Fibroblast of upper back skin (primary cell): ENCODE measurements around the gene SLC16A5.
A peak's percentile ranks its signal among the peaks of the same experiment; 100 is the strongest.

Source experiments
- DNase-seq: peaks from one replicate; pipeline ENCODE4 v3.0.0-alpha.2; 2013

The SLC16A5 gene

DNA sequence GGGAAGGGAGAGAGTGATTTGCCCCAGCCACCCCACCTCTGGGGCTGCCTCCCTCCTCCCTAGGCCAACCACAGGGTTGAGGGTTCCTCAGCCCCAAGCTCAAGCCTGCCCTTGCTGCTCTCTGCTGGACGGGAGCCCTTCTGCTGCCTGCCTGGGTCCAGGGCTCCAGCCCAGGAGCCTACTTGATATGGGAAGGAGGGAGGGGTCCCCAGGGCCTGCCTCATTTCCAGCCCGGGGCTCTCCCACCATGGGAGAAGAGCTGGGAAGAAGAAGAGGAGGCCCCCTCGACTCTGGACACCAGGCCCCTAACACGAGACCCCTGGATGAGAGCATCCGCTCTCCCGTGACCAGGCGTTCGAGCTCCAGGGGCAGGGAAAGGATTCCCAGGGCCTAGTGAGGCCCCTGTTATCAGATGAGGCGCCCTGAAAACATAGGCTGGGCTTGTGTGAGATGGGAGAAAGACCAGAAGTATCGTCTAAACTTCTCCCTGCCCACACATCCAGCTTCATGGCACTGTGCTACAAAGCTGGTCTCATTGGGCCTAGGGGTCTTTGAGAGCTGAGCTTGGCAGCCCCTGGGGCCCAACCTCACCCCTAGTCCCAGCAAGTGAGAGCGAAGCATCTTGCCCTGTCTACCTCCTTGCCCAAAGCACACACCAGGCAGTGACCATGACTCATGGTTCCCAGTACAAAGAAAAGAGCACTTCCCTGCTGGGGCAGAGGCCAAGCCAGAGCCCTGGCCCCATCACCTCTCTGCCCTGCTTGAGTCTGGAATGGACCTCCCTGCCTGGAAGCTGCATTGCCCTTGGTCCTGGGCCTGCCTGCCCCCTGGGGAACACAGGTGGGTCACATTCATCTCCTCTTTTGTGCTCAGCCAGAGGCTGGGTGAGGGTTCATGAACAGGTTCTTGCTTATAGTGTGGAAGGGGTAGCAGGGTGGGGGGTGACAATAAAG is 987 bp downstream of the SLC16A5 start:
- no peak for DNase-seq

DNA sequence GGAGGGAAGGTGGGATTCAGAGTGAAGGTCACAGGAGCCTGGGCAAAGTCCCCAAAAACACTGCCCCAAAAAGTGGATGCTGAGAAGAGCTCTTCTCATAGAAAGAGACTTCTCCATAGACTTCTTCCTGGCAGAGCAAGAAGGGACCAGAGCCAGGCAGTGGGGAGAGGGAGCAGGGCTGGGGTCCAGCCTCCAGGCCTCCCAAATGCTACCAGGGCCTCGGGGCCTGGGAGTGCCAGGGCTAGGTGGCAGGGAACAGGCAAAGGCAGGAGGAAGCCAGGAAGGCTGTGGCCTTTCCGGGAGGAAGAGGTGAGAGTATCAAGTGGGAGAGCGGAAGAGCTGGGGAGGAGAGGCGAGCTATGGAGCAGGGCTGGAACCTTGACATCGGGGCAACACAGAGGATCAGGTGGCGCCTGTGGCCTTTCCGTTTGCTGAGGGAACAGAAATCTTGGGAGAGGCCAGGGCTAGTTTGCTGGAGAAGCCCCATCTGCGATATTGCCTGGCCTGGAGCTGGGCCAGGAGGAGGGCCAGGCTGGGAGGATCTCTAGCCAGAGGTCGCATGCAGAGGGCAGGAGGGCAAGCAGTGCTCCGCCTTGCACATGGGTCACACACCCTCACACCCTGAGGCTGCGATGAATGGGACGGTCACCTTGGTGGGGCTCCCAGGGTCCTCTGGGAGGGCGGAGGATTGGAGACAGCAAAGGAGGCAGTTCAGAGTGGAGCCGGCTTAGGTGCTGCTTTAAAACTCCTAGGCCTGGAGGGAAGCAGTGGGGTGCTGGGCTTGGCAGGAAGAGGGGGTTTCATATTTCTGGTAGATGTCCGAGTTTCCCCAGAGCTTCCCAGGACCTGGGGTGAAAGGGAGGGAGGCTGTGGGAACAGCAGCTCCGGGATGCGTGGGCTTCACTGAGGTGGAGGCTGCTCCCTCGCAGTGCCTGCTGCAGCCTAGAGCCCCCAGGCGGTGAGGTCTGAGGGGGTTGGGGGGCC is 3.4 kb downstream of the SLC16A5 start:
- DNase-seq, result no peak

DNA sequence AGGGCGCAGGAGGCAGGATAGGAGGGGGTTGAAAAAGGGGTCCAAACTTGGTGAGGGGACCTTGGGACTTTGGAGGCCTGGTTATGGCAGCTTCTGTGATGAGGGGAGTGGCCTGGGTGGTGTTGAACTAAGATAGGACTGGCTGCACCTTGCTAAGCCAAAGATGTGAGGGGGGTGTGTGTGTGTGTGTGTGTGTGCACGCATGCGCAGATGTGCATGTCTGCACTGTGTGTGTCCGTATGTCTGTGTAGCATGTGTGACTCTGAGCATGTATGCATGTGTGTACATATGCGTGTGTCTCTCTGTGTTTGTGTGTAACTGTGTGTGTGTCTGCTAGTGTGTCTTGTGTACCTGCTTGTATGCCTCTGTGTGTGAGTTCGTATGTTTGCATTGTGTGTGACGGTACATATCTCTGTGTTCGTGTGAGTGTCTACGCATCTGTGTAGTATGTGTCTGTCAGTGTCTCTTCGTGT is 4.1 kb downstream of the SLC16A5 start:
- DNase-seq, result no peak

DNA sequence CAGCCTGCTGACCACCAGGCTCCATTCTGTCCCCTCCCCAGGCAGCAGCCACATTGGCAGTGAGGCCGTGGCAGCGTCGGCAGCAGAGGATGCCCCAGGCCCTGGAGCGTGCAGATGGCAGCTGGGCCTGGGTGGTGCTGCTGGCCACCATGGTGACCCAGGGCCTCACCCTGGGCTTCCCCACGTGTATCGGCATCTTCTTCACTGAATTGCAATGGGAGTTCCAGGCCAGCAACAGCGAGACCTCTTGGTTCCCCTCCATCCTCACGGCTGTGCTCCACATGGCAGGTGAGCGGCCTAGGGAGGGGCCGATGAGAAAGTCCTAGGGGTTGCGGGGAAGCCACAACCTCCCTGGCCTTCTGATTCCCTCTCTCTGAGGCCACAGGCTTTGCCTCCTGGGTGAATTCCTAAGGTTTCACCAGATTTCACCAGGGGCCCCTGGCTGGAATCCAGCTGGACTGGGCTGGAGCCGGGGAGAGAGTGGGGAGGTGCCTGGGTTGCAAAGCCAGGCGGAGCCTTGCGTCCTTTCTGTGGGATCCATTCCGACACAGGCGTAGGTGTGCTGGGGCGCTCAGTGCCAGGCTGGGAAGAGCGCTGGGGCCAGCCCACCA is 5.9 kb downstream of the SLC16A5 start:
- DNase-seq, result peak; percentile 39

DNA sequence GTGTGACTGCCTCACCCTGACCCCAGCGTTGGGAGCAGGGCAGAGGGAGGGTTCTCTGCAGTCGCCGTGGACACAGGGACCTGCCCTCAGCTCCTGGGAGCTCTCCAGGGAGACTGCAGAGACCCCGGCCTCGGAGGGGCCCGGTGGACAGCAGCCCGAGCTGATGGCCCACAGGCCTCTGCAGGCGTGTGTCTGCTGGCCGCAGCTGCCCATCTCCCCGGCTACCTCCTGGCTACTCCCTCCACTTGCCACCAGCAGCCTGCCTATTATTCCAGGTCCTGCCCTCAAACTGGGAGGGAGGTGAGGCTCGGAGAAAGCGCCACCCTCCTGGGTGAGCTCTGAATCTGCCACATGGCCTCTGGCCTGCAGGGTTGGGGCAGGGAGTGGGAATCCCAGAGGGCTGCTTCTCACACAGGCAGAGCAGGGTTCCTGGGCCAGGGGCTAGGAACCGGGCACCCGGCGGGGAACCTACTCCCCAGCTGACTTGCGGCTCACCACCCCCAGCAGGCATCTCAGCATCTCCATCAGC is 7.2 kb downstream of the SLC16A5 start:
- no peak for DNase-seq

DNA sequence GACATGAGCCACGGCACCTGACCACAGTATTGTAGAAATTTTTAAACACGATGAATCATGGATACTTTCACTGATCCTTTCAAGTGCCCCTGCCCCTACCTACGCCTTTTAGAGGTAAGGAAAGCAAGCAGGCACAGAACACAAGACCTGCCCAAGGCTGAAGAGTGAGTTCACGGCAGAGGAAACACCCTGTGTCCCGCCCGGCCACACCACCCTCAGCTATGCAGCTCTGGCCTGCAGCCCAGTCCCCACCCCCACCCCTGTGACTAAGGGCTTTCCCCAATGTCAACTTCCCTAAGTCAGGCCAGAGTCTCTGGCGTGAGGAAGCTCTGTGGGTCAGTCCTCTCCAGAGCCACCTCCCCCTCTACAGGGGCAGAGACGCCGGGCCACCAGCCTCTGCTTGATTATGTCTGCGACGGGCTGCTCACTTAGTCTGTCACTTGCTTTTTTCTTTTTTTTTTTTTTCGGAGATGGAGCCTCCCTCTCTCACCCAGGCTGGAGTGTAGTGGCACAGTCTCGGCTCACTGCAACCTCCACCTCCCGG is 8.4 kb downstream of the SLC16A5 start:
- DNase-seq, result peak; percentile 62

DNA sequence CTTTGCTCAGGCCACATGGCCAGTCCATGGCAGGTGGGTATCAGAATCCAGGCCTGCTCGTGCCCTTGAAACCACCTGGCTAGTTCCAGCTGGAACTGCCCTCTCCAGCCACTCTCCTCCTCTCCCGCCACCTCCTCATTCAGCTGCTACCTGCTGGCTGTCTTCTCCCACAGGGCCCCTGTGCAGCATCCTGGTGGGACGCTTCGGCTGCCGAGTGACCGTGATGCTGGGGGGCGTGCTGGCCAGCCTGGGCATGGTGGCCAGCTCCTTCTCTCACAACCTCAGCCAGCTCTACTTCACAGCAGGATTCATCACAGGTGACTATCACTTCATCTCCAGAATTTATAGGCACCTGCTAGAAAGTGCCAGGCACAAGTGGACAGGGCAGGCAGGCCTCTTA is 10.1 kb downstream of the SLC16A5 start:
- no peak for DNase-seq

DNA sequence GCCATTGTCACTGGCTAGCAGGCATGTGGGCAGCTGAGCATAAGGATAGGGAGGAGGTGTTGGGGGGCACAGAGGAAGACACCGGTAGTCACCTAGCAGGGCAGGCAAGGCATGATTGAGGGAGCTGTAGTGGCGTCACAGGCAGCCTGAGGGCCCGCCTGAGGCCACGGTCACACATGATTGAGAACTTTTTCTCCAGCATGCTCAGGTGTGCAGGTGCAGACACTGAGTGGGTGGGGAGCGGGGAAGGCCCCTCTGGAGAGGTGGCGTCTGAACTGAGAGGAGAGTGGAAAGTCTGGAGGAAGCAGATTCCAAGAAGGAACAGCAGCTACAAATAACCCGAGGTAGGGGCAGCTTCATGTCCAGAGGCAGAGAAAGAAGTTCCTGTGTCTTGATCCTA is 11.1 kb downstream of the SLC16A5 start:
- no peak for DNase-seq

DNA sequence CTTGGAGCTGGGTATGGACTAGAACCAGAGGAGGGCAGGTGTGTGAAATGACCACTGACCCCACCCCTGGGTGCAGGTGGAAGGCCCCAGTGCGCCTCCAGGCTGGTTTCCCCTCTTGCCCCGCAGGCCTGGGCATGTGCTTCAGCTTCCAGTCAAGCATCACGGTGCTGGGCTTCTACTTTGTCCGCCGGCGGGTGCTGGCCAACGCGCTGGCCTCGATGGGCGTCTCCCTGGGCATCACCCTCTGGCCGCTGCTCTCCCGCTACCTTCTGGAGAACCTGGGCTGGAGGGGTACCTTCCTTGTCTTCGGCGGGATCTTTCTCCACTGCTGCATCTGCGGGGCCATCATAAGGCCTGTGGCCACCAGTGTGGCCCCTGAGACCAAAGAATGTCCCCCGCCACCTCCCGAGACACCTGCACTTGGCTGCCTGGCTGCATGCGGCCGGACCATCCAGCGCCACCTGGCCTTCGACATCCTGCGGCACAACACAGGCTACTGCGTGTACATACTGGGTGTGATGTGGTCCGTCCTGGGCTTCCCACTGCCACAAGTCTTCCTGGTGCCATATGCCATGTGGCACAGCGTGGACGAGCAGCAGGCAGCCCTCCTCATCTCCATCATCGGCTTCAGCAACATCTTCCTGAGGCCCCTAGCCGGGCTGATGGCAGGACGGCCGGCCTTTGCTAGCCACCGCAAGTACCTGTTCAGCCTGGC is 12.3 kb downstream of the SLC16A5 start:
- no peak for DNase-seq

DNA sequence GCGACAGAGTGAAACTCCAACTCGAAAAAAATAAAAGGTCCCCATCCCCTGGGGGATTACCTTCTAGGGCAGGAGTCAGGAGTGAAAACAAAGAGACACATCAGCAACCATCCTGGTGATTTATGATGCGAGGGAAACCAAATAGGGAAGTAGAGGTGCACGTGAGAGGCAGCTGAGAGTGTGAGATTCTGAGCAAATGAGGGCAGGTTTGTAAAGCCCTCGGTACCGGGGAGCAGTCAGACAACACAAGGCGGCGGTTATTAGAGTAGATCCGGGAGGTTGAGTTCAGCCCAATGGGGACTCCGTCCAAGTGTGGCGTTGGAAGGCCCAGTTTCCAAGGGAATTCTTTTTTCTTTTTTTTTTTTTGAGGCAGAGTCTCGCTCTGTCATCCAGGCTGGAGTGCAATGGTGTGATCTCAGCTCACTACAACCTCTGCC is 14.6 kb downstream of the SLC16A5 start:
- DNase-seq, result no peak

DNA sequence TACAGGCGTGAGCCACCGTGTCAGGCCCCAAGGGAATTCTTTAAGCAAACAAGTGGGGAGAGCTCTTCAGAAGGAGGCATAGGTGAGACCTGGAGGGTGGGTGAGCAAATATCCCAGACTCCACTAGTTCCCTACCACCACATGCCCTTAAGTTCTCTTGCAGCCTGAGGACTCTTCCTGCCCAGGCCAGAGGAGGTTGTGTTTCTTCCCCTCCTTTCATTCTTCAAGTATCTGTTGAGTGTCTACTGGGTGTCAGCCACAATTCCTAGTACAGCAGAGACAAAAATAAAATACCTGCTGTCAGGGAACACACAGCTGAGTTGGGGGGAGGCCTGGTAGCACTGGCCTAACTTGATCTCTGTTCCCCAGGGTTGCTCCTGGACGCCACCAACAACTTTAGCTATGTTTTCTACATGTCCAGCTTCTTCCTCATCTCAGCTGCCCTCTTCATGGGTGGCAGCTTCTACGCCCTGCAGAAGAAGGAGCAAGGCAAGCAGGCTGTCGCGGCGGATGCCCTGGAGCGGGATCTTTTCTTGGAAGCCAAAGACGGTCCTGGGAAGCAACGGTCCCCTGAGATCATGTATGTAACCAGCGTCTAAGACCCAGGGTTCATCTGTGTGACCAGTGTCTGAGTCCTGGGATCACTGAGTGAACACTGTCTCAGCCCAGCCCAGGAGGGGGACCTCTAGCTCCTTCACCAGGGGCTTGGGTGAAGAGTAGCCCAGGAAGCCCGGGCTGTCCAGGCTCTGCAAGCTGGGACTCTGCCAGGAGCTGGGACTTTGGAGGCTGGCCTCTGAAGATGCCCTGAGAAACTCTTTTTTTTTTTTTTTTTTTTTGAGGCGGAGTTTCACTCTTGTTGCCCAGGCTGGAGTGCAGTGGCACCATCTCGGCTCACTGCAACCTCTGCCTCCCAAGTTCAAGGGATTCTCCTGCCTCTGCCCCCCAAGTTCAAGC is 16.1 kb downstream of the SLC16A5 start:
- no peak for DNase-seq

DNA sequence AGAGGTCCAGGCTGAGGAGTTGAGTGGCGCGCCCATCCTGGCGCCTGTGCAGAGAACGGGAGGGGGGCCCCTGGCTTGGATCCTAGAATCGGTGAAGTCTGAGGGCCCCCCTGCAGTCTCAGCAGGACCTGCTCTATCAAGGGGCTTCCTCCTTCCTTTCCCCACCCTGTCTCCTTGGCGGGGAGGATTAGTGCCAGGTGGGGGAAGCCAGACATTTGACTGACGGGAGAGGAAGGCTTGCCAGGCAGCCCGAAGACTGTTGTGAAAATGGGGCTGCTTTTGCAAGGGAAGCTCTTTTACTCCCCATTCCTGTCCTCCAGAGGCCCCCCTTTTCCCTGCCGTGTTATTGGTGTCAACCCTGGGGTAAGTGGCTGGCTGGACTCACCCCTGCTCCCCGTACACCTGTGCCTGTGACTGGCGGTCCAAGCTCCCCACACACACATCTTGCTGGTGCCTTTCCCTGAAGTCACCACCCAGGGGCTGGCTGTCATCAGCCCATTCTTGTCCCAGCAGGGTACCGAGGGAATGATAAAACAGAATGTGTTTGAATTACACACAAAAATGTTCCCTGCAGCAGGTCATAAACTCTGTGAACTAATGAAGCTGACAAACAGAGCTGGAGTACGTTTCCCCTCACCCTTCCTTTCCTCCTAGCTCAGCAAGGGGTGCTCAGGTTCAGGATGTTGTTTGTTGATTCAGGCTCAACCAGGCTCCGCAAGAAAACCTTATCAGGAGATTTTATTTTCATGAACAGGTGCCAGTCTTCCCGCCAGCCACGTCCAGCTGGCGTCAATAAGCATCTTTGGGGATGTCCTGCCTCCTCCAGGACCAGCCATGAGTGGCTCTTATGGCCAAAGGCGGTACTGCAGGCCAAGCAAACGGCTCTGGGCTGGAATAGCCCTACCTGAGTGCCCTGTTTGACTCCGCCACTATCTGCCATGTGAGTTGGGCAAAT is 17.6 kb downstream of the SLC16A5 start:
- peak; percentile 26 for DNase-seq

DNA sequence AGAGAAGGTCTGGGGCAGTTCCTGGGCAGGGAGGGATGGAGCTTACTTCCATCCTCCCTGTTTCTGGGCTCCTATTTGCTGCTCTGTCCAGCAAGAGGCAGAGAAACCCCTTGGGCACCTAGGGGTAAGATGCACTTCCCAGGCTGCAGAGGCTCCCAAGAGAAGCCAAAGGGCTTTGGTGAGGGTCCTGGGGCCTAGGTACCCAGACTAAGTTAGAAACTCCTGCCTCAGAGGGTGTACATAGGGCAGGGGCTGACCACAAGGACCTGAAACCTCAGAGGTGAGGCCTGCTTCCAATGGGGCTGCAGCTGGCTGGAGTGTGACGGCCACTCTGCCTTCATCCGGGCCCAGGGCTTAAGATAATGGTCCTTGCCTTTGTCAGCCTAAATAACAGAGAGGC is 20.4 kb downstream of the SLC16A5 start:
- no peak for DNase-seq

DNA sequence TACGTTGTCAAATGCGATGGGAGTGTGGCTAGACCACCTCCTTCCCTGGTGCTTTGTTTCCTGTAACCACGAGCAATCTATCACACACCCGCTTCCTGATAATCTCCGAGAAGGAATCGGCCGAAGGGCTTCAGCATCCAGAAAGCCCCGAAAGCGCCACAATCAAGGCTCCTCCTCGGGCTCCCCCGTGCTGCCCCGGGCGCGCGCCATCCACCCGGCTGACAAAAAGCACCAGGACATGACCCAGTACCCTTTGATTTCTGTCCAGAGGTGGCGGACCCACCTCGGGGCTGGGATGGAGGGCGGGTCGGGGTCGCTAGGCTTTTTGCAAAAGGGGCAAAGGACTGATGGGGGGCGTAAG is 21.3 kb downstream of the SLC16A5 start:
- no peak for DNase-seq

DNA sequence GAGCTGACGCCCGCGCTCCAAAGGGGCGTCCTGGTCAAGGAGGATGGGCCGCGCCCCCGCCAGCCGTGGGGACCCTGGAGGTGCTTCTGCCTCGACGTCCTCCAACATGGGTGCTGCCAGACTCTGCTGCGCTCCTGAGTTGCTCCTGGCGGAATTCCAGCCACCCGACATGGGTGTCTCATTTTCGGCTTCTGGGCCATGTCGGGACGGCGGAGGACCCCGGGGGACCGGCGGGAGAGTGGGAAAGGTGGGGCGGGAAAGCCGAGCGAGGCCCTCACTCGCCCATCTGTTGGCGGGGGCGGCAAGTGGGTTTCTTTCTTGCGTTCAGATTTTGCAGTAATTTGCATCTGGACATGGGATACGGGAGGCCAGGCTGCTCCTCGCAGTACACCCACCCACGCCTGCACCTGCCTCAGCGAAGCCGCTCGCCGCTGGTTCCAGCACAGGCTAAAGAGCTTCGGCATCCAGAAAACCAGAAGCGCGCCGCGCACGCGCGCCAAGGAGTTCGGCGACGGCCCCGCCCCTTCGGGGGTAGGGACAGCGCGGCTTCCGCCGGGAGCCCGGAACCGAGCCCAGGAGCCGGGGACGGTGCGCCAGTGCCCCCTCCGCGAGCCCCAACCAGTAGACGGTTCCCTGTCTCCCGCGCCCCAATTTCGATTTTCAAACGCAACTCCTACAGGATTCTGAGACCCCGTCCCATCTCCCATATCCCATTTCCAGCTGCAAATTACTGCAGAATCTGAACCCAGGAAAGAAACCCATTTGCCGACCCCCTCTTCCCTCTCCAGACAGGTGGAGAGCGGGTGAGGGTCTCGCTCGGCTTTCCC is 21.9 kb downstream of the SLC16A5 start, which contains the start of gene ARMC7:
ARMC7 (plus strand) TSS at position 563 of the 827 bp plus-strand sequence. CDS start 320 bp downstream, outside the sequence.
- peak; percentile 79 for DNase-seq

DNA sequence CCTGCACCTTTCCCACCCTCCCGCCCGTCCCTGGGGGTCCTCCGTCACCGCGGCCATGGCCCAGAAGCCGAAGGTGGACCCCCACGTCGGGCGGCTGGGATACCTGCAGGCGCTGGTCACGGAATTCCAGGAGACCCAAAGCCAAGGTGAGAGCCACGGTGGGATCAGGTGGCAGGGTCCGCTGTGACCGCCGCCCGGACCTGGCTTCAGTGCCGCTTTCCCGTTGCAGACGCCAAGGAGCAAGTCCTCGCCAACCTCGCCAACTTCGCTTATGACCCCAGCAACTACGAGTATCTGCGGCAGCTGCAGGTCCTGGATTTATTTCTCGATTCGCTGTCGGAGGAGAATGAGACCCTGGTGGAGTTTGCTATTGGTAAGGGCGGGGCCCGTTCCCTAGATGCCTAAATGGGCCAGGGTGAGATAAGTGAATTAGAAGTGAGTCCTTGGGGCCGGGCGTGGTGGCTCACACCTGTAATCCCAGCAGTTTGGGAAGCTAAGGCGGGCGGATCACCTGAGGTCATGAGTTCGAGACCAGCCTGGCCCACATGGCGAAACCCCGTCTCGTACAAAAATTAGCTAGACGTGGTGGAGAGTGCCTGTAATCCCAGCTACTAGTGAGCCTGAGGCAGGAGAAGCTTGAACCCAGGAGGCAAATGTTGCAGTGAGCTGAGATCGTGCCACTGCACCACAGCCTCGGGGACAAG is 22.6 kb downstream of the SLC16A5 start:
- DNase-seq, result no peak

DNA sequence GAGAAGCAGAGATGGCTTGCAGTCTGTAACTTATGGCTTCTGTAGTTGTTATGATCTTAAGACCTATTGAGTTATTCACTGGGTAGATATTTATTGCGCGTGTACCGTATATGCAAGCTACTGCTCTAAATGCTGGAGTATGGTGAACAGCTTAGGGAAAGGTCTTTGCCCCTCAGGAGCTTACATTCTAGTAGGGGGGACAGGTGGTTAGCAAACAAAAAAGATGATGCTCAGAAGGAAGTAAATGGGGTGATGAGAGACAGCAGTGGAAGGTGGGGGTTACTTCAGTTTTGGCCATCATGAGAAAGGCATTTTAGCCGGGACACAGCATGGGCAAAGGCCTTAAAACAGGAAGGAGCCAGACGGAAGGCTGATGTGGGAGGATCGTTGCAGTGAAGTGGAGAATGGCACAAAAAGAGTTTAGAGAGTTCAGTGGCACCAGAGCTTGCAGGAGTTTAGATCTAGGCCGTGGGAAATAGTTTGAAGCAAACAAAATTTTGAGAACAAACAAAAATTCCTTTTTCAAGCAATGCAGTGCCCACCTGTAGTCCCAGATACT is 24.1 kb downstream of the SLC16A5 start:
- DNase-seq, result no peak
